ENCODE results near the gene IL13. TPM values are rescaled to one million over a fixed set of nuclear protein-coding genes. Genes with fewer than 3 reads are reported as not detected.

The IL13 gene
- total RNA-seq, 4 donors from 2014 or later = not detected

GRCh38 chr5:132639706-132640130 is 18.3 kb upstream of the IL13 start:
- TF ChIP-seq POLR2A (IDR thresholded peaks at IDR 0.05) = no peak
- TF ChIP-seq CTCF (IDR thresholded peaks at IDR 0.05) = no peak
- Histone ChIP-seq H3K4me1 (no peaks in the 10 kb centered on the region), H3K9me3 (no peaks in the 10 kb centered on the region), H3K4me3 (no peak overlapping the region), H3K36me3 (peaks cover 0 to 67% (median 0%) of the 10 kb centered on the region in 3 donors), H3K27me3 (no peaks in the 10 kb centered on the region), H3K27ac (no peak overlapping the region)
- DNase-seq = no peak

DNA sequence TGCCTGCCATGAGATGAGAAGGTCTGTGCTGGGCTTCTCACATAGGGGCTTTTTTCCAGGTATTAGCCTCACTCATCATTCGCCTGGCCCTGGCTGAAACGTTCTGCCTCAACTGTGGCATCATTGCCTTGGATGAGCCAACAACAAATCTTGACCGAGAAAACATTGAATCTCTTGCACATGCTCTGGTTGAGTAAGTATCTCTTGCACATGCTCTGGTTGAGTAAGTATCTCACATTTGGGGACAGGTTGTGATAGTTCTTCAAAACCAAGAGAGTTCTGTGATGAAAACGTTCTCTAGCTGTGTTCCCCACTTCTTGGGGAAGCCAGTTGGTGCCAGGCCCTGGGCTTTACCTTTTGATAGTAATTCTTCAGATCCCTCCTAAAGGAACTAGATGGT is 17.4 kb upstream of the IL13 start:
- no peaks in the 10 kb centered on the region for H3K27me3 ChIP-seq
- no peak overlapping the region for H3K27ac ChIP-seq
- H3K9me3 ChIP-seq = no peaks in the 10 kb centered on the region
- H3K4me1 ChIP-seq = no peaks in the 10 kb centered on the region
- peaks cover 0 to 67% (median 0%) of the 10 kb centered on the region in 3 donors for H3K36me3 ChIP-seq
- TF ChIP-seq CTCF (IDR thresholded peaks at IDR 0.05) (no peak), POLR2A (IDR thresholded peaks at IDR 0.05) (no peak)
- no peak overlapping the region for H3K4me3 ChIP-seq
- no peak for DNase-seq

DNA sequence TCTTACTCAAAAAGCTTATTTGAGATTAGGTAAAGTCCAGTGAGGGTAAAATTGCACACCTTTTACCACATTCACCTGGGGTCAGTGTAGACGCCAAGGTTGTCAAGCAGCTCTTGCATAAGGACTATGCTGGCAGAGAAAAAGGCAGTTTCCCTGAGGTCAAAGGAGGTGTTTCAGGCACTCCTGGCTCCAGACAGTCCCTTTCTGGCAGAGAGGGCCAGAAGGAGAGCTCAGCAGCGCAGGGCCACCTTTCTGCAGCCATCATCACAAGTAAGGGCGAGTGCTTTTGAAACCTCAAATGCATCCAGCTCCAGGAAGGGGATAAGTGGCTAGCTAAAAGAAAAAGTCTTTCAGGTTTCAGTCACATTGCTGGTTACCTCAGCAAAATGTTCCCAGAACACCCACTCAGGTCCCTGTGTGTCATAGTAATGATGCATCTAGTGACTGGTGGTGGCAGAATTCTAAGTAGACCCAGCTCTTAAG is 16.7 kb upstream of the IL13 start:
- Histone ChIP-seq H3K27ac (no peak overlapping the region), H3K36me3 (peaks cover 0 to 67% (median 0%) of the 10 kb centered on the region in 3 donors), H3K4me1 (no peaks in the 10 kb centered on the region), H3K9me3 (no peaks in the 10 kb centered on the region), H3K27me3 (no peaks in the 10 kb centered on the region), H3K4me3 (no peak overlapping the region)
- no peak for DNase-seq
- TF ChIP-seq POLR2A (IDR thresholded peaks at IDR 0.05) (no peak), CTCF (IDR thresholded peaks at IDR 0.05) (no peak)

DNA sequence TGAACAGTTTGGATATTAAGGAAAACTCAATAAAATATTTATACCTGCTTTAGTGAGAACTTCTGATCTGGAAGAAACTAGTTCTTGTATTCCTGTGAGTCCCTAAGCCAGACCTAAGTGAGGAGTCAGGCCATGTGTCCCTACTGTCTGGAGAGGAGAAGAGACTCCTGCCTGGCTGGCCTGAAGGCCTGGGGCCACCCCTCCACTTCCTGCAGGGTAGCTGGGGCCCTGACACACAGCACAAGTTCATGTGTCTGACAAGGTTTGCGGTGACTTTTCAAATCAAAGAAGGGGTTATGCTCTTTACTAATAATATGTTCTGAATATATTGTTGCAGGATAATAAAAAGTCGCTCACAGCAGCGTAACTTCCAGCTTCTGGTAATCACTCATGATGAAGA is 16.1 kb upstream of the IL13 start:
- peaks cover 0 to 65% (median 0%) of the 10 kb centered on the region in 3 donors for H3K36me3 ChIP-seq

DNA sequence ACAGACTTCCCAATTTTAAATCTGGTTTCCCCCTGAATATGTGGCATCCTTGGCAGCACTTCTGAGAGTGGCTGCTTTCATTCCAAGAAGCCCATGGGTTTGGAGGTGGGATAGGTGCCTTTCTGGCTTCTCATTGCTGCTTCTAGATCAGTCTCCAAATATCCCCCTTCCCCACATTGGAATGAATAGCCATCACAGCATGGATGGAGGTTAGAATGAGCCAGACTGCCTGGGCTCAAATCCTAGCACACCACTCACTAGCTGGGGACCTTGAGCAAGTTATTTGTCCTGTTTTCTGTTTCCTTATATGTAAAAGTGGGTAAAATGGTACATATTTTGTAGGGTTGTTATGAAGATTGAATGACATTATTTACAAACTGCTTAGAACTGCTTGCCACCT is 13.8 kb upstream of the IL13 start:
- Histone ChIP-seq H3K27ac (no peak overlapping the region), H3K36me3 (peaks cover 0 to 41% (median 0%) of the 10 kb centered on the region in 3 donors), H3K9me3 (no peaks in the 10 kb centered on the region), H3K27me3 (no peaks in the 10 kb centered on the region), H3K4me3 (no peak overlapping the region), H3K4me1 (no peaks in the 10 kb centered on the region)
- TF ChIP-seq POLR2A (IDR thresholded peaks at IDR 0.05) (no peak), CTCF (IDR thresholded peaks at IDR 0.05) (no peak)
- no peak for DNase-seq

More for the DNA sequence above, 16.1 kb upstream of the IL13 start:
- no peak for TF ChIP-seq POLR2A (IDR thresholded peaks at IDR 0.05)
- TF ChIP-seq CTCF (IDR thresholded peaks at IDR 0.05) = no peak
- Histone ChIP-seq H3K9me3 (no peaks in the 10 kb centered on the region), H3K4me1 (no peaks in the 10 kb centered on the region), H3K4me3 (no peak overlapping the region), H3K27me3 (no peaks in the 10 kb centered on the region), H3K27ac (no peak overlapping the region)
- no peak for DNase-seq
